ENCODE data around the gene GZF1.

The GZF1 gene

DNA sequence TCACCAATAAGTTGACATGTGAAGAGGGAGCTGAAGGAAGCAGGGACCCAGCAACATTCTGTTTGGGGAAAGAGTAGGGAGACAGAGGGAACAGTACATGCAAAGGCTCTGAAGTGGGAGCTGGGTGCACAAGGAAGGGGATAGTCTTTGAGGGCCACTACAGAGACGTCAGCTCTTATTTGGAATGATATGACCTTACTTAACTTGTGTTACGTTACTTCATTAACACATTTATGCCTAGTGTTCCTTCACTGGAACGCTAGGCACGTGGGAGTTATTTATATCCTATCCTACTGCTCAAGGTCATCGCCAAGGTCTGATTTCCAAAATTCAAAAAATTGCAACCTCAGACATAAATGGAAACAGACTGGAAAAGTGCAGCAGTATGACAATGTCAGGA lies 39.1 kb downstream of the GZF1 start:
- DNase-seq (ENCODE audit: low read depth, low spot score) = no peak
- H3K27ac ChIP-seq = no peak overlapping the region

- no peak for DNase-seq (ENCODE audit: low read depth, low spot score)
- no peak overlapping the region for H3K27ac ChIP-seq
Observed at GRCh38 chr20:23403751-23404150, 41.8 kb downstream of the GZF1 start.

GRCh38 chr20:23404196-23404595 lies 42.2 kb downstream of the GZF1 start:
- H3K27ac ChIP-seq = no peak overlapping the region
- DNase-seq (ENCODE audit: low read depth, low spot score) = peak; percentile 45

DNA sequence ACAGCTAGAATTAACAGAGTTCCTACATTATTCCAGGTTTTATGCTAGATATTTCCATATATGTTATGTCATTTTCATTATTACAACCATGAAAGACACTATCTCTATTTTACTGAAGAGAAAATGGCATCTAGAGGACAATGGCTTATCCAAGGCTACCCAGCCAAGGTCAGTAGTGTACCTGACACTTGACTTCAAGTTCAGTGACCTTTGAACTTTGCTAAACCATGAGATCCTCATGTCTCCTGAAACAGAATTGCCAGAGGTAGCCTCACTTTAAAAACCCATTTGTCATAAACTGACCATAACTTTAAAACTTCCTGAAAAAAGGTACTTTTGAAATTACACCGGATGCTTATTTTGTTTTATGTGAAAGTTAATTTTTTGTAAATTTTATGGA lies 44.9 kb downstream of the GZF1 start:
- DNase-seq (ENCODE audit: low read depth, low spot score) = no peak
- H3K27ac ChIP-seq = no peak overlapping the region

DNA sequence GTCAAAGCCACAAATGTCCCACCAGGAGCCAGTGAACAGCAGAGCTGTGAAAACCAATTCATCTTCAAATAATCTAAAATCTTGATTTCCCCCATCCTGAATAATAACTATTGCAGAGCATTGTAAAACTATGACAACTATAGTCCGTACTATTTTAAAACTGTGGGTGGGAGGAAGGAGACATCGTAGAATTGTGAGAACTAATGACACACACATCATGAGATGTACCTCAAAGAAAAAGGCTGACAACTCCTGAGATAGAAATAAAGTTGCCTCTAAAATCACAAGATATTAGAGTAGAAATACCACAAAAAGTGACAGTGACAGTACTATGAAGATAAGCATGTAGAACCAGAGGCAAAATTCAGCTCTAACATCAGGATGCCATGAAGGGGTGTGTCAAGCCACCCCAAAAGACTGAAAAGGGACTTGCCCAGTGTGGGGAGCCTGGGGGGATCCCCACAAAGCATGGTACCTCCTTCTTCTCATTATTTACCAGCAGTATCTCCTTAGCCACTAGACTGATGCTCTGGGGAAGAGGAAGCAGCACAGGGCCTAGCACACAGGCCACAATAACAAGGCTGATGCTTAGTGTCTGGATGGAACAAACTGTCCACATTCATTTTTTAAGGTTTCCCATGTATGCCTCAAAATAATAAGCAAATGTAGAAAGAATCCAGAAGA lies 45.9 kb downstream of the GZF1 start:
- H3K27ac ChIP-seq = no peak overlapping the region
- DNase-seq (ENCODE audit: low read depth, low spot score) = no peak

DNA sequence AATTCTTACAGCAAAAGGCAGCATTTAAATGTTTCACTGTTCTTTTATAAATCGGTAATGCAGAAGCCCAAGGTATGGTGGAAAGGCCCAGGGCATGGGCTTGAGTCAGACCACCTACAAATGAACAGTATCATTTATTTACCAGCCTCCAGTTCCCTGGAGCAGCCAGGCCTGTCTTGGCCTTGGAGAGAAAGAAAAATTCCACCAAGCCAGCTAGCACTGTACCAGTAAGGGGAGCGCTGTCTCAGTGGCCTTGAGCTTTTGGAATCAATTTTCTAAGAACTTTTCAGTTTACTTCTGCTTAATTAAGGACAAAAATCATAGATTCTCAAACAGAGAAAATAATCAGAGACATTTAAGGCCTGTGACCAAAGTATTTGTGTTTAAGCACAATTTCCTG lies 47.0 kb downstream of the GZF1 start:
- no peak for DNase-seq (ENCODE audit: low read depth, low spot score)
- H3K27ac ChIP-seq = no peak overlapping the region

DNA sequence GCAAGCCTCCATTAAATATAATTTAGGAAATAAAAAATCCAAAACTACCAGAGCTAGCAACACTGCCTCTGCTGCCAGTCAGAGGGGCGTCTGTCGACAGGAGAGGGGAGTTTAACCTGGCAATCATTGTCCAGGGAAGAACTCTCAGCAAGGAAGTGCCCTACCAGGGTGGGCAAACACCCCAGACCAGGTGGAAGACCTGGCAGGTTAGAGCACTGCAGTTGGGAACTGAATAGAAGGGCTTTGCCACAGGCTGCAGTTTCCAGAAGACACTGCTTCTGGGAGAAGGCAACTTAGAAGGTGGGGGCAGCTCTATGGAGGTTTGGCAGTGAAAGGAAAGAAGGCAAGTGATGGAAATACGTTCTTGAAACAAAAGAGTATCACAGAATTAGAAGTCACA lies 47.8 kb downstream of the GZF1 start:
- DNase-seq (ENCODE audit: low read depth, low spot score) = no peak
- no peak overlapping the region for H3K27ac ChIP-seq

DNA sequence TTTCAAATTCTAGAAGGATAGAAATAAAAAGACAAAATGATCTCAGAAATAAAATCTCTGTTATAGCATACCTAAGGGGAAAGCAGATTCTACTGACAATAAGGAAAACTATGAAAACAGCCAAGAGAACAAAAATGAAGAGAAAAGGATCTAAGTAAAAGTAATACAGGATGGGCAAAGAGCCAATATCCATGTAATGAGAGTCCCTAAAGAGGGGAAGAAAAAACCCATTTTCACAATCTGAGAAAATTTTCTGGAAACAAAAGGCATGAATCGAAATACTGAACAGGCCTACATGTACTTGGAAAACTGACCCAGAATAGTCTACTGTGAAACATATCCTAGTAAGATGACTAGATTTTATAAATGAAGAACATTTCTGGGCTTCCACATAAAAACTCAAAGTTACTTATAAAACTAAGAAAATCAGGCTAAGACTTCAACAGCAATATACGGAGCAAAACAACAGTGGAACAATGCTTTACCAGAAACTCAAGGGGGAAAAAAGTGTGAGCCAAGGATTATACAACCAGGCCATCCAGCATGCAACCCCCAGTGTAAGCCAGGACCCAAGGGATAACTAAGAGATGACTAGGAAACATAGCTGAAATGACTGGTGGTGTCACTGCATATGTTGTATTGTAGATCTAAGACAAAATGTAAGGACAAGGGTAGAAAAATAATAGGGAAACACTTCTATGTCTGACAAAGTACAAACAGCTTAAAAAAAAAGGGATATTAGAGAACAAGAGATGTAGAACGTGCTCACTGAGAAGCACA lies 49.1 kb downstream of the GZF1 start:
- DNase-seq (ENCODE audit: low read depth, low spot score) = no peak
- H3K27ac ChIP-seq = no peak overlapping the region

DNA sequence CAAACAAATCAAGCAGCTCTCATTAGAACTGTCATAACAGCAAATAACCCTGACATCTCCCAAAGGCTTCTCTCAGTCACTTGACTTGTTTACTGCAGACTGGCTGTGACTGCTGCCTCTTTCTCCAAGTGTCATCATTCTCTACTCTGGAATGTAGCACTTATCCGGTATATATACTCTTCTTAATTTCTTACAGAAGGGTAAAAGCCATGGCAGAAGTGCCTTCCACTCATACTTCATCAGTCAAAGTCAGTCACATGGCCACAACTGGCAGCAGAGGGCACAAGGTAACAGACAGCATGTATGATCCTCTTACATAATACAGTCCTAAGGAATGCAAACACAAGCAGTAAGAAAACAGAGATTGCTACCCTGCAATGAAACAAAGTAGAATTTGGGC lies 50.0 kb downstream of the GZF1 start:
- no peak for DNase-seq (ENCODE audit: low read depth, low spot score)
- H3K27ac ChIP-seq = no peak overlapping the region

GRCh38 chr20:23413862-23414422 lies 52.0 kb downstream of the GZF1 start:
- DNase-seq (ENCODE audit: low read depth, low spot score) = no peak
- H3K27ac ChIP-seq = no peak overlapping the region

DNA sequence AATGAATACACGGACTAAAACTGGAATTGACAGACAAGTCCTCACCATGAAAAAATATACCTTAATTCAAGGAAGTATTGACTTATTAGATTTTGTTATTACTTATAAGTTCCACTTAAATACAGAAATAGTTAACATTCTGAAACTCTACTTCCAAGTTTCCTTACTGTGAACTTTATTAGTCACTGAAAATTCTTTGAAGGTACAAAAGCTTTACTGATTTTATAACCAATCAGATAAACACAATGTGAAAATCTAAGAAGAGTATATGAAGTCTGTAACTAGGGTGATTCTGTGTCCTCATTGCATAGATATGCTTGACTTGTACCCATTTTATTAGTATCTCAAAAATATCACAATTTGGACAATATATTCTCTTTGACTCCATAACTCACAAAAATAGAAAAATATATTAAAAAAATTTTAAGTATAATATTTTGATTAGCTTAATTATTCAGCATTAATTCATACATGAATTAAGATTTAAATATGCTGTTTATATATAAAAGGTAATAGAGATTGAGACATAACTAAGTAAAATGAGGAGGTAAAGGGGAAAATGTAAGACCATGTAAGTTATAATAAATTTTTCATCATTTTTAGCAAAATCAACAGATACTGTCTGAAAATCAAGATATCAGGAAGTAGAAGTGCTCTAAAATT lies 52.7 kb downstream of the GZF1 start:
- H3K27ac ChIP-seq = no peak overlapping the region
- no peak for DNase-seq (ENCODE audit: low read depth, low spot score)

- no peak overlapping the region for H3K27ac ChIP-seq
- DNase-seq (ENCODE audit: low read depth, low spot score) = no peak
Observed at GRCh38 chr20:23415555-23415954, 53.6 kb downstream of the GZF1 start.

- no peak for DNase-seq (ENCODE audit: low read depth, low spot score)
- no peak overlapping the region for H3K27ac ChIP-seq
Observed at GRCh38 chr20:23415959-23416583, 54.1 kb downstream of the GZF1 start.

DNA sequence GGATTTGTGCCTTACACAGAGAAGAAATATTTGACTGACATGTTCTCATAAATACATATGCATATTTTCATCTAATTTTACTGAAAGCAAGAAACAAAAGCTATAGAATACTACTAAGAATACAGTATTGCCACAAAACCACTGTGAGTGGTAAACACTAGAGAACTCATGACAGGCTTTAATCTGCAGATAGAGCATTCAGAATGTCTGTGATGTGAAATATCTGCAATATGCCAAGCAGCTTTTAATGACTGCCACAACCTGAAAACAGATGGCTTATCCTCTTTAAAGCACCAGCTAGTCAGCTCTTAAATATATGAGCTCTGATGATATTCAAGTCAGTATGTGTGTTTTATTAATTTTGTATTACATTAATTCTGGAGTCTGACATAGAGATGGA lies 55.9 kb downstream of the GZF1 start:
- no peak overlapping the region for H3K27ac ChIP-seq
- DNase-seq (ENCODE audit: low read depth, low spot score) = no peak

DNA sequence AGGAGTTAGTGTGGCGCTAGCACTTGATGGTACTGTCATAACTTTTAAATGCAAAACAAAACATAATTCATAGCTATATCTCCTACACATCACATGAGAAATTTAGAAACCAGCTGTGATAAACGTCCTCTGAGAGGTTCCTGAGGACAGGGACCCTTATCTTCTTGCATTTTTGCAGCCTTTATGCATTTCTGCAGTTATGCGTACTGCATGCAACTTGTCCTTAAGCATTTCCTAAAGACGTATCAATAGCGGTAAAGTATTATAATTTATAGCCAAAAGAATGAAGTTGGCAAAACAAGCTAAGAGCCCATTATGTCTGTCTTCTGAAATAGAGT lies 57.6 kb downstream of the GZF1 start:
- peak overlapping the region; percentile 83 for H3K27ac ChIP-seq
- DNase-seq (ENCODE audit: low read depth, low spot score) = no peak

DNA sequence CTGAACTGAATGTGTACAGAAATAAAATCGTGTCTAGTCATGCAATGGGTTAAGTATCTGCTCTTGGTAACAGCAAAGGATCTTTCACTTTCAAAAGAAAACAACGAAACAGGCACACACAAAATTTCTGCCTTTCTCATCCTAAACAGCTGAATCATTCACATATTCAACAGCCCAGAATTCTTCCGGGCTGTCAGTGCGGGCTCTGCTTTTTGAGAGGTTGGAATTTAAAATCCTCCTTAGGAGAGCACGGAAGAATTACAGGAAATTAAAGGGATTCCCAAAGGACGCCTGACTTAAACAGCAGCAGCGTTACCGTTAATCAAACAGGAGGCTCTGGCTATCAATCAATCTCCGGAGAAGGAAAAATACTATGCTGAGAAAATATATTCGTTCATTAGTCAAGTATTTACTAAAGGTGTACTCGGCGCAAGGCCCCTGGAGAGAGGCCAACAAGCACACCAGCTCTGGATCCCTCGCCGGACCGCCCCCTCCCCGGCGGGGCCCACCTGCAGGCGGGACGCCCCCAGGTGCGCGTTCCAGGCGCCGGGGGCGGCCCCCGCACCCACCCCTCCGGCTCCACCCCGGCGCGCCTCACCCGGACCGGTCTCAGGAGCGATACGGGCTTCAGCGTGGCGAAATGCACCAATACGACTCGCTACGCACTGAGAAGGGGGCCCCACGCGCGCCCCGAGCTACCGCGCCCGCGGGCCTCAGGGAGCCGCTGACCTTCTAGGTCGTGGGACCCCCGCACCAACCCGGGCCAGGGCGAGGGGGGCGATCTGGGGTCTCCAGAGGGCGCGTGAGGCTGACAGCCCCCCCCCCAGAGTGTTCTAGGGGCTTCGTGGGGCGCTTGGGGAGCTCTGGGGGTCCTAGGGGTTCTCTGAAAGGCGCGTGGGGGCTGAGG lies 58.3 kb downstream of the GZF1 start:
- peak overlapping the region; percentile 83 for H3K27ac ChIP-seq
- no peak for DNase-seq (ENCODE audit: low read depth, low spot score)

GRCh38 chr20:23420943-23421931 lies 59.3 kb downstream of the GZF1 start, which contains the start of gene NAPB:
Gene NAPB, minus strand, starts transcription at chr20:23421488. Its CDS starts 86 bp downstream, at chr20:23421402.
- DNase-seq (ENCODE audit: low read depth, low spot score) = peak; percentile 68
- peak within 1 kb of the TSS; percentile 83 for H3K27ac ChIP-seq
